A549 (cell line): ENCODE results near the gene SINHCAF. TPM values are rescaled to one million over a fixed set of nuclear protein-coding genes. Genes with fewer than 3 reads are reported as not detected.

ENCODE experiments used
- ATAC-seq, 2 experiments: fragments of 200-7000 bp in 1 of 2; fragments of >200 bp in 1 of 2; cut with Nextera tagmentation in 1 of 2; cut with Tn5 transposase in 1 of 2; 3 replicates each; pipeline versions ENCODE4 v1.8.0 to v1.9.1; 2018 to 2020; ENCODE audit warnings: mild to moderate bottlenecking in 1 of 2, moderate library complexity in 1 of 2
- CTCF ChIA-PET: fragments of 300-600 bp; sonication (Branson Sonifier 250); formaldehyde crosslinking; extraction: SDS; loops from one replicate; lab custom pipeline; 2021; ENCODE audit warnings: antibody characterized with exemption, inconsistent platforms; lab: Yijun Ruan, JAX
- POLR2A ChIA-PET: fragments of 350-600 bp; formaldehyde crosslinking; extraction: SDS; loops from one replicate; lab custom pipeline; 2021; ENCODE audit warnings: antibody characterized with exemption, inconsistent platforms; lab: Yijun Ruan, JAX
- DNase-seq, 2 experiments: peaks; one replicate each; pipeline versions ENCODE4 v3.0.0 to v3.0.0-alpha.2; 2011 to 2016; ENCODE audit warnings: low read depth in 1 of 2, low spot score in 1 of 2
- FAIRE-seq: peaks from 2 replicates; lab custom pipeline; 2011; peaks lifted over from hg19 to GRCh38; lab: Jason Lieb, UNC
- H3K27ac ChIP-seq, 2 experiments: fragments of >200 bp; sonication (Bioruptor Twin); formaldehyde crosslinking; 3 replicates each; pipeline ENCODE4 v1.5.1; 2016 to 2017
- H3K4me1 ChIP-seq: fragments of >200 bp; sonication (Bioruptor Twin); formaldehyde crosslinking; 3 replicates; pipeline ENCODE4 v1.6.1; 2016
- H3K4me2 ChIP-seq: fragments of >200 bp; sonication (Bioruptor Twin); formaldehyde crosslinking; 3 replicates; pipeline ENCODE4 v1.6.1; 2016
- H3K4me3 ChIP-seq: fragments of >200 bp; sonication (Bioruptor Twin); formaldehyde crosslinking; 3 replicates; pipeline ENCODE4 v1.5.1; 2016
- H3K9me3 ChIP-seq: fragments of >200 bp; sonication (Bioruptor Twin); formaldehyde crosslinking; 3 replicates; pipeline ENCODE4 v1.6.1; 2016
- ATOH8 ChIP-seq: fragments of 250-450 bp; sonication (Bioruptor Pico); IDR thresholded peaks from 2 replicates; pipeline ENCODE4 v1.5.0; 2020; ENCODE audit warnings: low read depth, mild to moderate bottlenecking, moderate library complexity
- CBX2 ChIP-seq: fragments of 200-600 bp; sonication (generic); IDR thresholded peaks from 2 replicates; pipeline ENCODE4 v1.6.1; 2016; ENCODE audit warnings: low read depth, mild to moderate bottlenecking, borderline replicate concordance
- CBX8 ChIP-seq: fragments of 200-600 bp; sonication (generic); IDR thresholded peaks from 2 replicates; pipeline ENCODE4 v1.6.1; 2016
- CEBPB ChIP-seq, 2 experiments: fragments of >200 bp in 1 of 2; sonication (Bioruptor Twin) in 1 of 2; formaldehyde crosslinking in 1 of 2; IDR thresholded peaks; 2 replicates each; pipeline ENCODE4 v1.6.1; 2012 to 2016
- CHD2 ChIP-seq: fragments of 150-350 bp; IDR thresholded peaks from 2 replicates; pipeline ENCODE4 v1.6.1; 2014; ENCODE audit warnings: low read length; ENCODE audit not compliant: partially characterized antibody
- E2F6 ChIP-seq: IDR thresholded peaks from 2 replicates; pipeline ENCODE4 v1.6.1; 2012; ENCODE audit warnings: low read depth, borderline replicate concordance
- EHF ChIP-seq: fragments of 250-450 bp; sonication (Bioruptor Pico); IDR thresholded peaks from 2 replicates; pipeline ENCODE4 v1.5.0; 2020; ENCODE audit warnings: mild to moderate bottlenecking
- EP300 ChIP-seq, 2 experiments: fragments of >200 bp; sonication (Bioruptor Twin); formaldehyde crosslinking; IDR thresholded peaks; 2 replicates in 1 of 2; 3 replicates in 1 of 2; pipeline ENCODE4 v1.6.1; 2016 to 2017
- FOSB ChIP-seq: fragments of 250-450 bp; sonication (Bioruptor Pico); IDR thresholded peaks from 2 replicates; pipeline ENCODE4 v1.5.0; 2020; ENCODE audit warnings: mild to moderate bottlenecking, moderate library complexity
- FOXS1 ChIP-seq: fragments of 250-450 bp; sonication (Bioruptor Pico); IDR thresholded peaks from 2 replicates; pipeline ENCODE4 v1.5.0; 2020; ENCODE audit warnings: mild to moderate bottlenecking, moderate library complexity
- GATA3 ChIP-seq: IDR thresholded peaks from 2 replicates; pipeline ENCODE4 v1.6.1; 2012; ENCODE audit warnings: borderline replicate concordance
- HOXB5 ChIP-seq: fragments of 250-450 bp; sonication (Bioruptor Pico); IDR thresholded peaks from 2 replicates; pipeline ENCODE4 v1.5.0; 2020; ENCODE audit warnings: mild to moderate bottlenecking, moderate library complexity
- JUN ChIP-seq, 2 experiments: fragments of >200 bp; sonication (Bioruptor Twin); formaldehyde crosslinking; IDR thresholded peaks; 2 replicates in 1 of 2; 3 replicates in 1 of 2; pipeline ENCODE4 v1.6.1; 2016 to 2017
- NFE2L2 ChIP-seq: fragments of 150-350 bp; conservative IDR thresholded peaks from 2 replicates; pipeline ENCODE4 v1.6.1; 2014; ENCODE audit warnings: low read length
- POLR2A ChIP-seq: IDR thresholded peaks from 2 replicates; pipeline ENCODE4 v1.6.1; 2012; ENCODE audit warnings: mild to moderate bottlenecking, low read length
- POLR2AphosphoS2 ChIP-seq: conservative IDR thresholded peaks from 2 replicates; pipeline ENCODE4 v1.6.1; 2012; ENCODE audit warnings: low read length, improper control_type of control experiment, inconsistent platforms
- RCOR1 ChIP-seq: fragments of 150-350 bp; IDR thresholded peaks from 2 replicates; pipeline ENCODE4 v1.6.1; 2014; ENCODE audit warnings: antibody characterized with exemption, low read length, low read depth
- RFX5 ChIP-seq: fragments of 450-650 bp; IDR thresholded peaks from 2 replicates; pipeline ENCODE4 v1.7.1; 2014; ENCODE audit warnings: antibody characterized with exemption, mild to moderate bottlenecking, moderate library complexity
- TP53 ChIP-seq: fragments of 250-450 bp; sonication (Bioruptor Pico); IDR thresholded peaks from 2 replicates; pipeline ENCODE4 v1.5.0; 2021; ENCODE audit warnings: mild to moderate bottlenecking, moderate library complexity
- ZC3H11A ChIP-seq: fragments of 450-650 bp; IDR thresholded peaks from 2 replicates; pipeline ENCODE4 v1.6.1; 2014; ENCODE audit warnings: antibody characterized with exemption, mild to moderate bottlenecking
- ZNF302 ChIP-seq: fragments of 250-450 bp; sonication (Bioruptor Pico); IDR thresholded peaks from 2 replicates; pipeline ENCODE4 v1.9.0; 2021; ENCODE audit warnings: inconsistent platforms, mild to moderate bottlenecking, moderate library complexity
- WGBS: methylation state at CpG from one replicate; pipeline ENCODE4 v1.1.6; 2017; ENCODE audit errors: missing lambda C conversion rate; 5-methylcytosine and 5-hydroxymethylcytosine counted together
- polyA plus RNA-seq, 4 experiments: library from polyadenylated mRNA; depleted of rRNA in 3 of 4; stranded (reverse); fragments of >200 nt; fragmentation: RNase III in 1 of 4; extraction: RNeasy Plus Mini Kit Qiagen cat#74134 plus additional on column Dnase treatment in 1 of 4; gene quantifications; 2 replicates in 3 of 4; 3 replicates in 1 of 4; pipeline ENCODE4 v1.2.3, GENCODE V29; 2011 to 2017
- TF ChIP-seq, protein P1 (sequence below): fragments of >200 bp; sonication (Bioruptor Twin); formaldehyde crosslinking; IDR thresholded peaks from 3 replicates; pipeline ENCODE4 v1.5.1; 2016
- TF ChIP-seq, protein P2 (sequence below): IDR thresholded peaks from 2 replicates; pipeline ENCODE4 v1.6.1; 2012

The SINHCAF gene
- polyA plus RNA-seq, 2 of the 4 experiments (the other 2 are of a cell fraction): 38.8 to 106 TPM

DNA sequence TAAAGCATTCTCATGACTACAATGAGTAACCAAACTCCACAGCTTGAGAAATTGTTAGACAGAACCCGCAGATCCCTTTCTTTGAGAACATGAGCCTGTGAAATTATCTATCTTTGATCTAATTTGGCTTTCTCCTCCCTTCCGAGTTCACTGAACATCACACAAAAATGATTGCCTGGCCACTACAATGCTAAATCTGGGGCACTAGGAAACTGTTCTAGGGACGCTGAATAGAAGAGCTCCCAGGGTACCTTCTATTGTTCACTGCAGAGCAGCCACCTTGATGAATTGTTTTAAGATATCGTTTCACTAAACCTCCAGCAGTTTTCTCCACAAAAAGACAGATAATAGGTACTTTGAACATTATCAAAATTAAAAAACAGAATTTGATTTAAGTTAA lies 47.5 kb downstream of the SINHCAF start:
- ChIA-PET CTCF (no interaction called here), POLR2A (interaction anchor here (0.6 to 0.7 kb wide), 2 partner anchors 247 to 1727 kb away, joined by 3 read pairs; no protein-coding TSS in a partner anchor)
- Histone ChIP-seq H3K9me3 (no peaks in the 10 kb centered on the region), H3K4me1 (no peaks in the 10 kb centered on the region), H3K27ac (no peak overlapping the region), H3K4me3 (no peak overlapping the region)
- DNase-seq (no peak), FAIRE-seq (no peak), ATAC-seq (no peak)
- WGBS: 92% methylated on average over 4 of the region's 4 CpGs
- TF ChIP-seq, protein P1, sequence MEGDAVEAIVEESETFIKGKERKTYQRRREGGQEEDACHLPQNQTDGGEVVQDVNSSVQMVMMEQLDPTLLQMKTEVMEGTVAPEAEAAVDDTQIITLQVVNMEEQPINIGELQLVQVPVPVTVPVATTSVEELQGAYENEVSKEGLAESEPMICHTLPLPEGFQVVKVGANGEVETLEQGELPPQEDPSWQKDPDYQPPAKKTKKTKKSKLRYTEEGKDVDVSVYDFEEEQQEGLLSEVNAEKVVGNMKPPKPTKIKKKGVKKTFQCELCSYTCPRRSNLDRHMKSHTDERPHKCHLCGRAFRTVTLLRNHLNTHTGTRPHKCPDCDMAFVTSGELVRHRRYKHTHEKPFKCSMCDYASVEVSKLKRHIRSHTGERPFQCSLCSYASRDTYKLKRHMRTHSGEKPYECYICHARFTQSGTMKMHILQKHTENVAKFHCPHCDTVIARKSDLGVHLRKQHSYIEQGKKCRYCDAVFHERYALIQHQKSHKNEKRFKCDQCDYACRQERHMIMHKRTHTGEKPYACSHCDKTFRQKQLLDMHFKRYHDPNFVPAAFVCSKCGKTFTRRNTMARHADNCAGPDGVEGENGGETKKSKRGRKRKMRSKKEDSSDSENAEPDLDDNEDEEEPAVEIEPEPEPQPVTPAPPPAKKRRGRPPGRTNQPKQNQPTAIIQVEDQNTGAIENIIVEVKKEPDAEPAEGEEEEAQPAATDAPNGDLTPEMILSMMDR: no peak
- TF ChIP-seq RFX5: no peak
- TF ChIP-seq TP53 (CRISPR knock-in tag): no peak
- TF ChIP-seq ATOH8 (CRISPR knock-in tag): no peak
- no peak for TF ChIP-seq FOXS1
- no peak for TF ChIP-seq E2F6
- TF ChIP-seq, all 56 proteins: peak for 0
- H3K4me2 ChIP-seq: no peak overlapping the region

DNA sequence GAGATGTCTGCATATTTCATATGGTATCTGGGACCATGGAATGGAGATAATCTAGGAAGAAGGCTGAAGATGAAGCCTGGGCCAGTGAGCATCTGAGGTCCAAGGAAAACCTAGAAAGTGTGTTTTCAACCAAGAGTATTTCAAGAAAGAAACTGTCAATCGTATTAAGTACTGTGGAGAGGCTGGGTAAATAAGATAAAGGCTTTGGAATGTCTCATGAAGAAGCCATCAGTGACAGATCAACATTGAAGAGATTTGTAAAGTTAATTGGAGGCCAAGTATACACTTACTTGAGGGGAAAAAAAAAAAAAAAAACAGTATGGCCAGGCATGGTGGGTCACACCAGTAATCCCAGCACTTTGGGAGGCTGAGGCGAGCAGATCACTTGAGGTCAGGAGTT lies 48.9 kb downstream of the SINHCAF start:
- no peak for ATAC-seq
- whole genome bisulfite sequencing: 91% methylated on average over 2 of the region's 2 CpGs
- ChIA-PET CTCF (interaction anchor here (1.1 kb wide), 1 partner anchor 46 kb away, joined by 4 read pairs; no protein-coding TSS in a partner anchor), POLR2A (no interaction called here)
- Histone ChIP-seq H3K9me3 (no peaks in the 10 kb centered on the region), H3K4me3 (no peak overlapping the region), H3K27ac (no peak overlapping the region), H3K4me2 (no peak overlapping the region), H3K4me1 (no peaks in the 10 kb centered on the region)
- no peak for TF ChIP-seq CEBPB (IDR thresholded peaks at IDR 0.05)
- no peak for TF ChIP-seq CHD2
- no peak for TF ChIP-seq NFE2L2
- no peak for TF ChIP-seq TP53 (CRISPR knock-in tag)
- TF ChIP-seq E2F6: no peak
- TF ChIP-seq EHF (CRISPR knock-in tag): no peak
- TF ChIP-seq POLR2A: no peak
- no peak for TF ChIP-seq FOSB (CRISPR knock-in tag)
- TF ChIP-seq HOXB5 (CRISPR knock-in tag): no peak
- no peak for TF ChIP-seq CBX2
- no peak for FAIRE-seq
- no peak for DNase-seq

DNA sequence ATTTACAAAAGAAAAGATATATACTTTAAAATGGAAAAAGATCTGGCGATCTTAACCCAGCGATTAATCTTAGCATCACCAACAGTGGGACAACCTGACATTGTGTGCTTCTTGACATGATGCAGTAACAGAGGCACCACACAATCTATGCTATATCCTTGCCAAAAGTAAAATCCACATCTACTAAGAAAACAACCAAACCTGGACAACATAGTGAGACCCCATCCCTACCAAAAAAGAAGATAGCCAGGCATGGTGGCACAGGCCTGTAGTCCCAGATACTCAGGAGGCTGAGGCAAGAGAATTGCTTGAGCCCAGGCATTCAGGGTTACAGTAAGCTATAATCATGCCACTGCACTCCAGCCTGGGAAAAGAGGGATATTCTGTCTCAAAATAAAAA lies 50.5 kb downstream of the SINHCAF start:
- 94% methylated on average over 2 of the region's 2 CpGs for WGBS
- ChIA-PET POLR2A (no interaction called here), CTCF (no interaction called here)
- no peaks in the 10 kb centered on the region for H3K9me3 ChIP-seq
- no peak overlapping the region for H3K4me2 ChIP-seq
- no peaks in the 10 kb centered on the region for H3K4me1 ChIP-seq
- TF ChIP-seq, protein P1: no peak
- no peak for TF ChIP-seq TP53 (CRISPR knock-in tag)
- TF ChIP-seq EP300 (IDR thresholded peaks at IDR 0.05): no peak
- no peak for TF ChIP-seq ZNF302 (CRISPR knock-in tag)
- TF ChIP-seq RFX5: no peak
- TF ChIP-seq, protein P2, sequence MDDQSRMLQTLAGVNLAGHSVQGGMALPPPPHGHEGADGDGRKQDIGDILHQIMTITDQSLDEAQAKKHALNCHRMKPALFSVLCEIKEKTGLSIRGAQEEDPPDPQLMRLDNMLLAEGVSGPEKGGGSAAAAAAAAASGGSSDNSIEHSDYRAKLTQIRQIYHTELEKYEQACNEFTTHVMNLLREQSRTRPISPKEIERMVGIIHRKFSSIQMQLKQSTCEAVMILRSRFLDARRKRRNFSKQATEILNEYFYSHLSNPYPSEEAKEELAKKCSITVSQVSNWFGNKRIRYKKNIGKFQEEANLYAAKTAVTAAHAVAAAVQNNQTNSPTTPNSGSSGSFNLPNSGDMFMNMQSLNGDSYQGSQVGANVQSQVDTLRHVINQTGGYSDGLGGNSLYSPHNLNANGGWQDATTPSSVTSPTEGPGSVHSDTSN: no peak
- TF ChIP-seq RCOR1: no peak
- no peak for TF ChIP-seq ZC3H11A
- TF ChIP-seq JUN (IDR thresholded peaks at IDR 0.05): no peak
- no peak for TF ChIP-seq GATA3
- no peak for TF ChIP-seq POLR2AphosphoS2
- no peak for TF ChIP-seq CBX8
- H3K27ac ChIP-seq: no peak overlapping the region
- no peak for ATAC-seq
- DNase-seq: no peak
- no peak for FAIRE-seq
- no peak overlapping the region for H3K4me3 ChIP-seq
